Epithelial cell of esophagus (primary cell): ENCODE data around the gene PRTFDC1.

ENCODE experiments used
- DNase-seq: peaks from one replicate; pipeline ENCODE4 v3.0.0; 2010; ENCODE audit warnings: low read depth
- H3K4me3 ChIP-seq: 2 replicates; pipeline ENCODE4 v1.5.1; 2011; ENCODE audit warnings: mild to moderate bottlenecking, low read length, control low read depth
- CTCF ChIP-seq: IDR thresholded peaks from 2 replicates; pipeline ENCODE4 v1.5.1; 2011; ENCODE audit warnings: low read depth, mild to moderate bottlenecking, low read length, control low read depth, inconsistent platforms; ENCODE audit not compliant: insufficient read depth; ENCODE audit errors: missing control alignments

Gene PRTFDC1

GRCh38 chr10:24879861-24880260 lies 72.5 kb downstream of the PRTFDC1 start:
- DNase-seq: no peak
- no peak overlapping the region for H3K4me3 ChIP-seq
- TF ChIP-seq CTCF: no peak

- no peak for DNase-seq
- no peak overlapping the region for H3K4me3 ChIP-seq
- no peak for TF ChIP-seq CTCF
Measured at GRCh38 chr10:24874133-24874532, 78.3 kb downstream of the PRTFDC1 start.

DNA sequence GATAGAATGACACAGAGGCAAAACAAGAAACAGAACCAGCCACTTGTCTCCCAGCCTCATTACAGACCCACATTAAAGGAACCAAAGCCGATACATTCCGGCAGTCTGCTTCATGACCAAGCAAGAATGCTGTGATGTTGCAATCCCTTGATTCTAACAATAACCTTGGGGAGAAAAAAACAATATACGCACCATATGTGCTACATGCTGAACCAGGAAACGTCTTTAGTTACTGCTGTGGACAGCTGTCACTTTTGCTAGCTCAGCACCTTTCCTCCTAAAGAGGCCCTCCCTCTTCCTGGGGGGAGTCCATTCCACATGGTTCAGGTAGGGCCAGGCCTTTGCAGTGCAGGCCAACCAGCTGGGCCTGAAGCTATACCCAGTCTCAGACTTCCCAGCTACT lies 79.1 kb downstream of the PRTFDC1 start:
- no peak for TF ChIP-seq CTCF
- peak; percentile 95 for DNase-seq
- H3K4me3 ChIP-seq: no peak overlapping the region

- DNase-seq: no peak
- H3K4me3 ChIP-seq: no peak overlapping the region
- TF ChIP-seq CTCF: no peak
Measured at GRCh38 chr10:24872790-24873182, 79.6 kb downstream of the PRTFDC1 start.

GRCh38 chr10:24872049-24872789 lies 80.2 kb downstream of the PRTFDC1 start:
- DNase-seq: no peak
- H3K4me3 ChIP-seq: no peak overlapping the region
- TF ChIP-seq CTCF: no peak

DNA sequence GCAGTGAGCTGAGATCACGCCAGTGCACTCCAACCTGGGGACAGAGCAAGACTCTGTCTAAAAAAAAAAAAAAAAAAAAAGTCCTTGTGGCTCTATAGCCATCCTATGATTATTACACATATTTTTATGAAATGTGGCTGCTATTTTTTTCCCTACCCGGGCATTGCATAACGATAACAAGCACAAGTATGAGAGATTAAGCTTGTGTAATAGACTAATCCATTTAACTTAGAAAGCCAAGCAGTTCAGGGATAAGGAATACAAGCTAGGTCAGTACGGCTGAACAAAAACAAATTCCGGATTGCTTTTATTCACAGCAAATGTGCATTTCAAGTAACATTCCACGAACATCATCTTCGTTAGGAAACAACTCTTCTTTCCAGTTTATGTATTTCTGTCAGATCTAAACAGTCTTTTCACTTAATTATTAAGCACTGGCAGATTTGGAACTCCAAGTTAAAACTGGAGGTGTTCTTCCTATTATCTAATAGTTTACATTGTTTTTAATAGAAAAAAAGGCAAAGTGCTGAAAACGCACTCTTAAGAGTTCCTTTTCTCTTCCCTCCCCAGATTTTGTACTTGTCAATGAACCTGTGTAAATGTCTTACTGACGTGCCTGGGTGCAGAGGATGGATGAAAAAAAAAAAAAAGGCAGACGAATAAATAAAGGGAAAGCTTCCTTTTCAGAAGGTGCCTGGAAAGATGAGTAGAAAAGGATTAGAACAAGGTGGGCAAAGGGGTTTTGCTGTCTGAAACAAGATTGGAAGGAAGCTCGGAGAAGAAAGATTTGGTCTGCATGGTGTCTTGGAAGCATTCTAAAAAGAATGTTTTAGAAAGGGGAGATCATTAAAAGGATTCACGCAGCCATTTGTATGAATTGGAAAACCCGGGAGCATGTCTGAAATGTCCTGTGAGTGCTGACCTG lies 81.1 kb downstream of the PRTFDC1 start:
- H3K4me3 ChIP-seq: no peak overlapping the region
- TF ChIP-seq CTCF: no peak
- DNase-seq: no peak
